Erythroblast (primary cell): ENCODE measurements around the gene CATSPERD.

ENCODE experiments used
- GATA1 ChIP-seq: IDR thresholded peaks from 2 replicates; pipeline ENCODE4 v1.6.1; 2011; ENCODE audit warnings: low read depth, mild to moderate bottlenecking, control low read depth, low read length, moderate library complexity
- POLR2A ChIP-seq: IDR thresholded peaks from 2 replicates; pipeline ENCODE4 v1.6.1; 2011; ENCODE audit warnings: mild to moderate bottlenecking, low read length

GRCh38 chr19:5707576-5708575 is 12.6 kb upstream of the CATSPERD start:
- TF ChIP-seq POLR2A (no peak), GATA1 (no peak)
